H1 (cell line): ENCODE results near the gene ARHGEF1. TPM values are rescaled to one million over a fixed set of nuclear protein-coding genes. Genes with fewer than 3 reads are reported as not detected.

Source experiments
- CTCF ChIA-PET: fragments of 300-600 bp; sonication (Branson Sonifier 250); formaldehyde crosslinking; loops from one replicate; lab custom pipeline; 2021; ENCODE audit not compliant: partially characterized antibody; lab: Charles Lee
- POLR2A ChIA-PET: fragments of 300-600 bp; sonication (Branson Sonifier 250); formaldehyde crosslinking; loops from one replicate; lab custom pipeline; 2021; ENCODE audit warnings: inconsistent platforms; ENCODE audit not compliant: partially characterized antibody; lab: Charles Lee
- DNase-seq, 2 experiments: peaks; one replicate each; pipeline versions ENCODE4 v3.0.0 to v3.0.0-alpha.2; 2010 to 2022; ENCODE audit warnings: low spot score in 2 of 2, low read depth in 1 of 2, mixed read lengths in 1 of 2
- FAIRE-seq: peaks from 2 replicates; lab custom pipeline; 2011; peaks lifted over from hg19 to GRCh38; lab: Jason Lieb, UNC
- H2AFZ ChIP-seq: 2 replicates; pipeline ENCODE4 v1.8.1; 2012; ENCODE audit warnings: low read length, inconsistent platforms
- H2AK5ac ChIP-seq: 2 replicates; pipeline ENCODE4 v1.6.1; 2013; ENCODE audit warnings: low read depth, low read length
- H2BK120ac ChIP-seq: replicated peaks from 2 replicates; pipeline ENCODE3; 2013; ENCODE audit warnings: low read depth, low read length, inconsistent platforms
- H2BK12ac ChIP-seq: 2 replicates; pipeline ENCODE4 v1.6.1; 2013; ENCODE audit warnings: low read depth, low read length
- H2BK15ac ChIP-seq: 2 replicates; pipeline ENCODE4 v1.6.1; 2013; ENCODE audit warnings: low read length
- H2BK20ac ChIP-seq: 2 replicates; pipeline ENCODE4 v1.6.1; 2013; ENCODE audit warnings: low read length
- H2BK5ac ChIP-seq: 2 replicates; pipeline ENCODE4 v1.6.1; 2013; ENCODE audit warnings: low read depth, low read length
- H3K14ac ChIP-seq: 2 replicates; pipeline ENCODE4 v1.6.1; 2013; ENCODE audit warnings: inconsistent platforms; ENCODE audit not compliant: insufficient read length
- H3K18ac ChIP-seq: 2 replicates; pipeline ENCODE4 v1.6.1; 2013; ENCODE audit warnings: low read length; ENCODE audit errors: extremely low read depth
- H3K23ac ChIP-seq: 2 replicates; pipeline ENCODE4 v1.6.1; 2013; ENCODE audit warnings: inconsistent platforms; ENCODE audit not compliant: insufficient read length
- H3K23me2 ChIP-seq: 2 replicates; pipeline ENCODE4 v1.6.1; 2013; ENCODE audit warnings: low read depth, low read length
- H3K27ac ChIP-seq: 2 replicates; pipeline ENCODE4 v1.6.1; 2011; ENCODE audit warnings: low read depth, low read length, inconsistent platforms
- H3K27me3 ChIP-seq, 4 experiments: replicated peaks in 1 of 4; 1 replicate in 1 of 4; 2 replicates in 3 of 4; pipeline versions ENCODE4 v1.6.1 to v1.8.1; 2011 to 2013; ENCODE audit warnings: low read length in 3 of 4, mild to moderate bottlenecking in 3 of 4, inconsistent platforms in 2 of 4, mixed read lengths in 2 of 4, moderate library complexity in 1 of 4; ENCODE audit not compliant: control insufficient read depth in 3 of 4, insufficient read depth in 3 of 4; ENCODE audit errors: extremely low read depth in 1 of 4
- H3K36me3 ChIP-seq, 4 experiments: 2 replicates each; pipeline versions ENCODE4 v1.6.1 to v1.8.1; 2011 to 2013; ENCODE audit warnings: mild to moderate bottlenecking in 4 of 4, low read length in 3 of 4, moderate library complexity in 2 of 4, control low read depth in 1 of 4, inconsistent platforms in 1 of 4; ENCODE audit not compliant: insufficient read depth in 4 of 4, control insufficient read depth in 2 of 4
- H3K4ac ChIP-seq: replicated peaks from 2 replicates; pipeline ENCODE3; 2013; ENCODE audit warnings: low read length, low read depth, mixed read lengths, inconsistent platforms; ENCODE audit not compliant: insufficient read length
- H3K4me1 ChIP-seq, 4 experiments: replicated peaks in 1 of 4; 1 replicate in 1 of 4; 2 replicates in 3 of 4; pipeline versions ENCODE4 v1.6.1 to v1.8.1; 2011 to 2013; ENCODE audit warnings: low read length in 3 of 4, inconsistent platforms in 2 of 4, mixed read lengths in 1 of 4; ENCODE audit not compliant: insufficient read depth in 4 of 4, control insufficient read depth in 3 of 4
- H3K4me2 ChIP-seq, 2 experiments: 2 replicates each; pipeline versions ENCODE4 v1.6.1 to v1.8.1; 2011 to 2013; ENCODE audit warnings: low read depth in 2 of 2, low read length in 2 of 2, control low read depth in 1 of 2, inconsistent platforms in 1 of 2, mild to moderate bottlenecking in 1 of 2; ENCODE audit not compliant: insufficient read depth in 1 of 2
- H3K4me3 ChIP-seq, 4 experiments: fragments of 200-600, 300-600 bp in 1 of 4; sonication (generic), shearing (Covaris generic), sonication (Bioruptor Twin) in 1 of 4; 2 replicates each; pipeline versions ENCODE4 v1.5.1 to v1.8.1; 2011 to 2016; ENCODE audit warnings: low read length in 4 of 4, low read depth in 3 of 4, control low read depth in 2 of 4, inconsistent platforms in 2 of 4, mild to moderate bottlenecking in 2 of 4, mixed read lengths in 1 of 4, moderate library complexity in 1 of 4; ENCODE audit not compliant: insufficient read depth in 2 of 4; ENCODE audit errors: extremely low read depth in 1 of 4
- H3K56ac ChIP-seq: replicated peaks from 2 replicates; pipeline ENCODE3; 2013; ENCODE audit warnings: low read depth, mild to moderate bottlenecking, mixed read lengths, low read length, inconsistent platforms; ENCODE audit not compliant: insufficient read length
- H3K79me1 ChIP-seq: 2 replicates; pipeline ENCODE4 v1.6.1; 2013; ENCODE audit warnings: low read depth, low read length, control low read depth
- H3K79me2 ChIP-seq, 2 experiments: 2 replicates each; pipeline versions ENCODE4 v1.6.1 to v1.8.1; 2012 to 2013; ENCODE audit warnings: low read length in 2 of 2, mild to moderate bottlenecking in 2 of 2, inconsistent platforms in 1 of 2; ENCODE audit not compliant: insufficient read depth in 2 of 2, control insufficient read depth in 1 of 2
- H3K9ac ChIP-seq, 4 experiments: replicated peaks in 1 of 4; 1 replicate in 1 of 4; 2 replicates in 3 of 4; pipeline versions ENCODE4 v1.6.1 to v1.8.1; 2011 to 2013; ENCODE audit warnings: low read depth in 3 of 4, low read length in 3 of 4, control low read depth in 2 of 4, mild to moderate bottlenecking in 2 of 4, moderate library complexity in 2 of 4, inconsistent platforms in 1 of 4; ENCODE audit errors: extremely low read depth in 1 of 4
- H3K9me3 ChIP-seq, 2 experiments: 2 replicates each; pipeline versions ENCODE4 v1.6.1 to v1.8.1; 2012 to 2013; ENCODE audit warnings: mild to moderate bottlenecking in 2 of 2, moderate library complexity in 2 of 2, control low read depth in 1 of 2, inconsistent platforms in 1 of 2, low read depth in 1 of 2, low read length in 1 of 2, mixed read lengths in 1 of 2; ENCODE audit not compliant: insufficient read depth in 2 of 2
- H4K20me1 ChIP-seq, 2 experiments: replicated peaks in 1 of 2; 2 replicates each; pipeline versions ENCODE3 to v1.8.1; 2011 to 2013; ENCODE audit warnings: inconsistent platforms in 2 of 2, low read length in 2 of 2, mild to moderate bottlenecking in 1 of 2; ENCODE audit not compliant: insufficient read depth in 2 of 2, control insufficient read depth in 1 of 2
- H4K5ac ChIP-seq: 2 replicates; pipeline ENCODE4 v1.6.1; 2013; ENCODE audit warnings: low read length, low read depth, mixed read lengths, inconsistent platforms; ENCODE audit not compliant: insufficient read length
- H4K8ac ChIP-seq: 2 replicates; pipeline ENCODE4 v1.8.0; 2013; ENCODE audit warnings: mild to moderate bottlenecking, moderate library complexity, low read length, inconsistent platforms; ENCODE audit not compliant: insufficient read depth; ENCODE audit errors: extremely low read depth
- H4K91ac ChIP-seq: replicated peaks from 2 replicates; pipeline ENCODE3; 2013; ENCODE audit warnings: low read length, mixed read lengths, inconsistent platforms; ENCODE audit not compliant: insufficient read length
- BRCA1 ChIP-seq: IDR thresholded peaks from 2 replicates; pipeline ENCODE4 v1.6.1; 2012; ENCODE audit warnings: low read depth, low read length, improper control_type of control experiment
- JUN ChIP-seq: IDR thresholded peaks from 2 replicates; pipeline ENCODE4 v1.6.1; 2011; ENCODE audit warnings: low read depth, mild to moderate bottlenecking, improper control_type of control experiment, low read length
- NRF1 ChIP-seq: IDR thresholded peaks from 2 replicates; pipeline ENCODE4 v1.6.1; 2011; ENCODE audit warnings: mild to moderate bottlenecking, low read depth, low read length, improper control_type of control experiment
- PHF8 ChIP-seq: fragments of 200-600 bp; sonication (generic); conservative IDR thresholded peaks from 2 replicates; pipeline ENCODE4 v1.7.1; 2012; ENCODE audit warnings: low read depth, mild to moderate bottlenecking, inconsistent platforms, low read length, moderate library complexity
- RFX5 ChIP-seq: IDR thresholded peaks from 2 replicates; pipeline ENCODE4 v1.6.1; 2011; ENCODE audit warnings: low read depth, low read length, improper control_type of control experiment, borderline replicate concordance
- RXRA ChIP-seq: IDR thresholded peaks from 2 replicates; pipeline ENCODE4 v1.6.1; 2011; ENCODE audit warnings: low read depth, mild to moderate bottlenecking, low read length, moderate library complexity; ENCODE audit not compliant: insufficient read depth
- SP4 ChIP-seq: IDR thresholded peaks from 2 replicates; pipeline ENCODE4 v1.6.1; 2012; ENCODE audit warnings: low read length, inconsistent platforms
- YY1 ChIP-seq: IDR thresholded peaks from 2 replicates; pipeline ENCODE4 v1.6.1; 2011; ENCODE audit warnings: low read depth, mild to moderate bottlenecking, low read length
- ZNF274 ChIP-seq: IDR thresholded peaks from 2 replicates; pipeline ENCODE4 v1.7.0; 2012; ENCODE audit warnings: low read length, borderline replicate concordance; ENCODE audit errors: extremely low read depth
- WGBS, 2 experiments: shearing (Covaris generic) in 1 of 2; methylation state at CpG; one replicate each; pipeline versions ENCODE4 v1.1.6 to v1.1.7; 2013 to 2015; ENCODE audit warnings: low lambda C conversion rate in 2 of 2, mixed read lengths in 2 of 2, inconsistent platforms in 1 of 2, low coverage in 1 of 2, missing lambda C conversion rate in 1 of 2; ENCODE audit not compliant: insufficient replicate concordance in 2 of 2, insufficient coverage in 1 of 2, insufficient read length in 1 of 2; ENCODE audit errors: extremely low coverage in 1 of 2, missing lambda C conversion rate in 1 of 2; 5-methylcytosine and 5-hydroxymethylcytosine counted together
- polyA plus RNA-seq, 7 experiments: library from polyadenylated mRNA; depleted of rRNA in 3 of 7; stranded (reverse) in 5 of 7; unstranded in 2 of 7; fragments of >200 nt in 5 of 7; fragments of 200-250 nt in 2 of 7; gene quantifications; 1 replicate in 5 of 7; 2 replicates in 1 of 7; 4 replicates in 1 of 7; pipeline versions ENCODE4 v1.2.1 to v1.2.3, GENCODE V29; 2011 to 2013; ENCODE audit warnings: missing spikeins in 2 of 7, mixed read lengths in 2 of 7
- total RNA-seq: library from RNA; stranded (reverse); fragmentation: NEBNext Ultra II Directional; extraction: Animal tissue kit (Norgen Biotek cat#: 25700); gene quantifications from 2 replicates; pipeline ENCODE4 v1.2.1, GENCODE V29; 2021

ARHGEF1 gene
- total and polyA plus RNA-seq, 2 of the 8 experiments (the other 6 are each of a cell fraction or from before 2014, with no cell fraction given), result 23.0 to 49.0 TPM

- H2BK5ac ChIP-seq, result no peak overlapping the region
- H3K23me2 ChIP-seq, result peaks cover 16% of the 10 kb centered on the region; the same call in 1 of the 2 replicates
- H2AFZ ChIP-seq, result no peak overlapping the region
- H3K9ac ChIP-seq, result no peak overlapping the region
- no peak overlapping the region for H2BK120ac ChIP-seq
- peaks cover 0 to 2% of the 10 kb centered on the region in 2 experiments; a peak in 1 of 4 replicates for H3K79me2 ChIP-seq
- no peak overlapping the region for H3K23ac ChIP-seq
- no peak overlapping the region for H2BK15ac ChIP-seq
- no peak for FAIRE-seq
- H4K20me1 ChIP-seq, result no peaks in the 10 kb centered on the region
- H2BK20ac ChIP-seq, result no peak overlapping the region
- H3K18ac ChIP-seq, result no peak overlapping the region
- no peaks in the 10 kb centered on the region for H3K79me1 ChIP-seq
- H3K56ac ChIP-seq, result no peak overlapping the region
- no peaks in the 10 kb centered on the region for H3K9me3 ChIP-seq
- no peak overlapping the region for H3K14ac ChIP-seq
- CTCF ChIA-PET, result interaction anchor here (0.7 to 1.0 kb wide), 2 partner anchors 54 to 509 kb away, joined by 3 read pairs; no protein-coding TSS in a partner anchor
- 86% methylated on average over 7 of the region's 7 CpGs; no CpG with 5 or more reads in 1 of the 2 experiments for WGBS, 2 experiments
- no peak overlapping the region for H4K5ac ChIP-seq
- no peak for DNase-seq
- H2BK12ac ChIP-seq, result no peak overlapping the region
- no peaks in the 10 kb centered on the region for H3K36me3 ChIP-seq
- H2AK5ac ChIP-seq, result no peak overlapping the region
- no peak overlapping the region for H3K4me3 ChIP-seq
- POLR2A ChIA-PET, result interaction anchor here (0.7 to 13.9 kb wide), 3 partner anchors 11 to 442 kb away, joined by 5 to 298 read pairs (median 7); partner anchors contain the start of gene RPS19
- H3K4me2 ChIP-seq, result no peak overlapping the region
- no peak overlapping the region for H4K91ac ChIP-seq
- peaks cover 0 to 5% (median 2%) of the 10 kb centered on the region in 4 experiments; a peak in 5 of 7 replicates for H3K4me1 ChIP-seq
- H4K8ac ChIP-seq, result no peak overlapping the region; the same call in 1 of the 2 replicates
- peaks cover 1 to 19% (median 17%) of the 10 kb centered on the region in 4 experiments; a peak in 6 of 7 replicates for H3K27me3 ChIP-seq
- no peak overlapping the region for H3K4ac ChIP-seq
- no peak overlapping the region for H3K27ac ChIP-seq
- TF ChIP-seq NRF1, result no peak
- TF ChIP-seq BRCA1, result no peak
- no peak for TF ChIP-seq JUN
- no peak for TF ChIP-seq RXRA
- TF ChIP-seq PHF8, result no peak
- no peak for TF ChIP-seq SP4
- no peak for TF ChIP-seq ZNF274
- TF ChIP-seq YY1, result no peak
- TF ChIP-seq RFX5, result no peak
These were observed 3.2 kb upstream of the ARHGEF1 start for GRCh38 chr19:41879670-41880328.
